Mesodermal cell (in vitro differentiated cells): Measurements from ENCODE around the gene LMNA.
A peak's percentile ranks its signal among the peaks of the same experiment; 100 is the strongest.

Source experiments
- H3K27ac ChIP-seq: 2 replicates; pipeline ENCODE4 v1.7.0; 2013; ENCODE audit warnings: mild to moderate bottlenecking, low read depth, low read length, moderate library complexity; ENCODE audit not compliant: severe bottlenecking
- H3K36me3 ChIP-seq: 2 replicates; pipeline ENCODE4 v1.7.1; 2013; ENCODE audit warnings: mild to moderate bottlenecking, low read length, moderate library complexity; ENCODE audit not compliant: control insufficient read depth, insufficient read depth
- H3K4me1 ChIP-seq: one replicate; pipeline ENCODE4 v1.7.1; 2013; ENCODE audit warnings: mild to moderate bottlenecking, low read length; ENCODE audit not compliant: insufficient read depth, control insufficient read depth, poor library complexity, severe bottlenecking
- H3K4me3 ChIP-seq: 2 replicates; pipeline ENCODE4 v1.7.0; 2013; ENCODE audit warnings: low read length, control low read depth, mild to moderate bottlenecking; ENCODE audit not compliant: insufficient read depth, poor library complexity, severe bottlenecking; ENCODE audit errors: extremely low read depth
- H3K9me3 ChIP-seq: 2 replicates; pipeline ENCODE4 v1.7.1; 2013; ENCODE audit warnings: mild to moderate bottlenecking, low read length, moderate library complexity; ENCODE audit not compliant: control insufficient read depth
- WGBS, 2 experiments: methylation state at CpG; one replicate each; pipeline ENCODE4 v1.1.5; 2013; ENCODE audit warnings: missing lambda C conversion rate in 2 of 2; ENCODE audit not compliant: insufficient coverage in 2 of 2; 5-methylcytosine and 5-hydroxymethylcytosine counted together

LMNA gene

DNA sequence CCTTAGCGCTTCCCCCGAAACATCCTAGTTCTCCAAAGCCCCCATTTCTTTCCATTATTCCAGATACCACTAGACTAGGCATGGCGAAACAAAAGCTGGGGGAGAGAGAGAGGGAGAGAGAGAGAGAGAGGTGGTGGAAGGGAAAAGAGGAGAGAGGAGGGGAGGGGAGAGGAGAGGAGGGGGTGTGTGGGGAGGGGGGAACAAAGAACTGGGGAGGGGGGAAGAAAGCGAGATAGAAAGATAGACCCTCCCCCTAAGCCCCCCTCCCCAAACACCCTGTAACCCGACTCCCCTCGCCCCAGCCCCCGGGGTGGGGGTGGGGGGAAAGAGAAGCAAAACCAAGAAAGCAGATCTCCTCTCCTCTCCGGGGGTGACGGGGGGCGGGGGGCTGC, 32.6 kb upstream of the LMNA start:
- H3K9me3 ChIP-seq: no peaks in the 10 kb centered on the region
- peak overlapping the region; percentile 94 for H3K27ac ChIP-seq
- H3K4me1 ChIP-seq: peaks cover 26% of the 10 kb centered on the region
- 0% methylated on average over 1 to 3 of the region's 10 CpGs for WGBS, 2 experiments
- H3K36me3 ChIP-seq: peaks cover 44% of the 10 kb centered on the region
- peak overlapping the region; percentile 83 for H3K4me3 ChIP-seq

DNA sequence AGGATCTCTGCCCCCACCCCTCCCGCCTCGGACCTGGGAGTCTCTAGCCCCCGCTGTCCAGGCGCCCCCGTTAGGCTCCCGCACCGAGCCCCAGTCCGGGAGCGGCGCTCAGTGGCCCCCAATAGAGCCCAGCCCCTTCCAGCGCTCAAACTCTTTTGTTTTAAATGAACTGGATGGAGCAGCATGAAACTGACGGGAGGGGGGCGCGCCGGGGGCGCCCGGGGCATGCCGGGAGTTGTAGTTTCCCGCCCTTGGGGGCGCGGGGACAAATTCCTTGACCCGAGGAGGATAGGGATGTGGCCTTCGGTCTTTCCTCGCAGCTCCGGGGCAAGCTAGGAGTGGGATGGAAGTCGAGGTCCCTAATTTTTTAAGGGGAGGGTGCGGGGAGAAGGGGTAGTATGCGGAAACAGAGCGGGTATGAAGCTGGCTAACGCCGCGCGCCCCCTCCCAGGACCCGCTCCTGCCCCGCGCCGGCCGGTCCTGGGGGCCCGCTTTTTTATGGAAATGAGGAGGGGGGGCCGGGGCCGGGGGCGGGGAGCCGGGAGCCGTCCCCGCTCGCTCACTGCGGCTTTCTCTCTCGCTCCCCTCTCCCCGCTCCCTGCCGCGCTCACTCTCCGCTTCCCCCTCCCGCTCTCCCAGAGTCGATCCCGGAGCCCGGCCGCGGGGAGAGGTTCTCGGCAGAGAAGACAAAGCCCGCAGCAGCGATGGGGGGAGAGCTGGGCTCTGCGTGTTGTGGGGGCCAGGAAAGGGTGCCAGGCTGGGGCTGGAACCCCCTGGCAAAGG, 32.0 kb upstream of the LMNA start, which contains the start of gene MEX3A:
MEX3A (minus strand) TSS at position 157 of the 783 bp plus-strand sequence. CDS start 467 bp downstream, outside the sequence.
- H3K36me3 ChIP-seq: peaks cover 41% of the 10 kb centered on the region
- peak within 1 kb of the TSS; percentile 83 for H3K4me3 ChIP-seq
- H3K9me3 ChIP-seq: no peaks in the 10 kb centered on the region
- WGBS, 2 experiments: 0 to 1% methylated on average over 14 to 17 of the region's 62 CpGs
- peaks cover 24% of the 10 kb centered on the region for H3K4me1 ChIP-seq
- H3K27ac ChIP-seq: peak within 1 kb of the TSS; percentile 94

DNA sequence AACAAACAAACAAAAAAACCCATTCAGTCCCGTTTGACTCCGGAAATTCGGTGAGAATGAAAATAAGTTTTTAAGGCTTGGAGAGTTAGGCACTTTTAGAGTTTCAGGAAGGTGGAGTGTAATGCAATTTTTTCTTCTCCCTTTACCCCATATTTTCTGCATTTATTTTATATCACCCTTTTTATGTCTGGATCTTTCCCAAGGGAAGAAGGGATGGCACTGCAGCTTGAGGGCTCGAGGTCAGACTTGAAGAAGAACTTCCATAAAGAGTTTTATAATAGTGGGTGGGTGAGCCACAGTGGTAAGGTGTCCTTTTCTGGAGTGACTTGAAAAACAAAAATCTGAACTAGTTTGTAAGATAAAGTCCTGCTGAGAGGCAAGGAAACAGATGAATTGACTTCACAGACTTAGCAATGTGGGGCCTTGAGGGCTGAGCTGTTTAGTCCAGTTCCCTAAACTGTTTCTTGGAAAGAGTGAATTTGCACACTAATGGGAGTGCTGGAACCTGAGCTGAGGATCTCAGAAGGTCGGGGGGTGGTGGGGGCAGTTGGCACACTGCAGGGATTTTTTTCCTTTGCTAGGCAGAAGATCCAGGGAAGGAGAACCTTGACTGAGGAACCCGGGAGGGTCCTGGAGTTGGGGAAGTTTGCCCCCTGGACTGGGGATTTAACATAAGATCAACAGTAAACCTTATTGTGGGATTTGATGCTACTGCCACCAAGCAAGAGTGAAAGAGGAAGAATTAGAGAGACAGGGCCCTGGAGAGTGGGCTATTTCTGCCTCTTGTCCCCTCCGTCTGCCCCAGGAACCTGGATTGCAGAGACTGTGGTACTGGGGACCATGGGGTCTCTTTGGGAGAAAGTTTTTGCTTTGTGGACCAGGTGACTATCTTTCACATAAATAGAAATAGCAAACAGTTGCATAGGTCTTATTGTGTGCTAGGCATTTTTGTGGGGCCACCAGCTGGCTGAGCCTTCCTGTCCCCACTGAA, 30.4 kb upstream of the LMNA start:
- H3K9me3 ChIP-seq: no peaks in the 10 kb centered on the region
- 11 to 40% methylated on average over 1 to 3 of the region's 7 CpGs for WGBS, 2 experiments
- H3K4me3 ChIP-seq: peak overlapping the region; percentile 83
- peaks cover 18% of the 10 kb centered on the region for H3K4me1 ChIP-seq
- H3K27ac ChIP-seq: peak overlapping the region; percentile 94
- H3K36me3 ChIP-seq: peaks cover 40% of the 10 kb centered on the region

DNA sequence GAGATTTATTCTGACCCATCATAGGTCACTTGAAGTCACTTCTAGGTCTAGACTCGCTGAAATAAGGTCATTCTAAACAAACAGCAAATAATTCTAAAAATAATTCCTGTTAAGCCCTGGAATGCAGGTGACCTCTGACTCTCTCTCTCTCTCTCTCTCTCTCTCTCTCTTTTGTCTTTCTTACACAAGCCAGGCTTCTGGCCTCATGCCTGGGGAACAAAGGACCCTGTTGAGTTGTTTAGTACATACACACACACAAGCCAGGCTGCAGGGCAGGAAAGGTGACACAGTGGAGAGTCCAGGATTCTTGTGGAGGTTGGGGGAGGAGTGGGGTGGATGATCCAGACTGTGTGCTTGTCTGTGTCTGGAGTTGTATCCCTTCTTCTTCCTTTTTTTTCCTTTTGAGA, 28.3 kb upstream of the LMNA start:
- WGBS, 2 experiments: 71% methylated on average over 1 of the region's 1 CpG; no CpG with 5 or more reads in 1 of the 2 experiments
- Histone ChIP-seq H3K4me1 (peaks cover 30% of the 10 kb centered on the region), H3K9me3 (no peaks in the 10 kb centered on the region), H3K27ac (peak overlapping the region; percentile 76), H3K36me3 (peaks cover 42% of the 10 kb centered on the region), H3K4me3 (no peak overlapping the region)

DNA sequence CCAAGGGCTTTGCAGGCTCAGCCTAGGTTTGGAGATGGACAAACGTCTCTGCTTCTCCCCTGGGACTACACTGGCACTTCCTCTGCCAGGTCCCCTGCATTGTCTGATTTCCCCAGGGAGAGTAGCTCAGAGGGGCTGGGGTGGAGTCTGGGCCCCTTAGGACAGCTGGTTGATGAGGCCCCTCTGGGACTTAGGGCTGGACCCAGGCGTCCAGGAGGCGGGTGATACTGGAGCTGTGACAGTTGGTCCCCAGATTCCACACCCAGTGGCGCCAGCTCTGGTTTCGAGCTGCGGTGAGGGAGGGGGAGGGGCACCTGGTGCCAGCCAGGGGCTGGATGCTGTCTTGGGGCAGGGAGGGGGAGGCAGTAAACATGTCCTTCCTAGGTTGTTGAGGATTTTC, 24.8 kb upstream of the LMNA start:
- WGBS, 2 experiments: 67 to 80% methylated on average over 1 to 3 of the region's 6 CpGs
- H3K4me1 ChIP-seq: peaks cover 30% of the 10 kb centered on the region
- H3K4me3 ChIP-seq: no peak overlapping the region
- H3K36me3 ChIP-seq: peaks cover 75% of the 10 kb centered on the region
- H3K9me3 ChIP-seq: no peaks in the 10 kb centered on the region
- no peak overlapping the region for H3K27ac ChIP-seq

DNA sequence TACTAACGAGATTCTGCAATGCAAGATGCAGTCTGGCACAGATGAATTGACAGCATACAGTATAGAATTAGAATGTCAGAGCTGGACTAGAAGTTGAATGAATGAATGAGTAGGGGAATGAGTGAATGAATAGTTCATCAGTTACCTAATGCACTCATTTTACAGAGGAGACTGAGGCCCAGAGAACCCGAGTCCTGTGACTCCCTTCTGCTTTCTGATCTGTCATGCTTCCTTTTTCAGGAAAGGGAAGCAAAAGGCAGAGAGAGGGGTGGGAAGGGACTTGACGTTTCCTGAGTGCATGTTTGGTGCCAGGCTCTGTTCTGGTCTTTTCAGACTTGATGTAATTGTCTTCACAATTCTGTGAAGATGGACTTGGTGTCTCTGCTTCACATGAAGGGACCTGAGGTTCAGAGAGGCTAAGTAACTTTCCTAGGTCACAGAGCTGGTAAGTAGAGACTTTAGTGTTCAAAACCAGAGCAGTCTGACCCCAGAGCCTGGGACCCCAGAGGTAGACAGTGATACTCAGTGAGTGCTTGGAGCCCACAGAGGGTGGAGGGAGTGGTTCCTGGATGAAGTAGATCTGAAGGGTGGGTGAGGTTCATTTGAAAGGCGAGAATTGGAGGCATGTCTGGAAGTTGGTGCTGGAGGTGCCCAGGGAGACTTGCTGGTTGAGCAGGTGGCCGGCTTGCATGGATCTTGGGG, 24.2 kb upstream of the LMNA start:
- Histone ChIP-seq H3K4me3 (no peak overlapping the region), H3K4me1 (peaks cover 30% of the 10 kb centered on the region), H3K27ac (peak overlapping the region; percentile 74), H3K9me3 (no peaks in the 10 kb centered on the region), H3K36me3 (peaks cover 71% of the 10 kb centered on the region)
- 59 to 62% methylated on average over 4 to 5 of the region's 5 CpGs for WGBS, 2 experiments

DNA sequence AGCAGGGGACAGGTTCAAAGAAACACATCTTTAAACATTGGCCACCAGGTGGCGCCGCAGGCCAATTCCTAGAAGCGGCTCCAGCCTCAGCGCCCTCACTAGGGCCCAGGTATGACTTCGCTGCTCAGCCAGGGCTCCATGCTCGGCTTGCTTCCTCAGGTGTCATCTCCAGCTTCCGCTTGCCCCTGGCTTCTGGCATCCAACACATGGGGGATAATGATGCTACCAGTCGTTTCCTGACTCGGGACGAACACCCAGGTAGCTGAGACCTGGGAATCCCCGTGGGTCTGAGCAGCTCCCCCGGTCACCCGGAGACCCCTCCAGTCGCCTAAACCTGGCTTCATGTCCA, 23.7 kb upstream of the LMNA start:
- no peak overlapping the region for H3K27ac ChIP-seq
- H3K4me3 ChIP-seq: no peak overlapping the region
- peaks cover 67% of the 10 kb centered on the region for H3K36me3 ChIP-seq
- H3K9me3 ChIP-seq: no peaks in the 10 kb centered on the region
- WGBS, 2 experiments: 40 to 50% methylated on average over 12 to 14 of the region's 14 CpGs
- peaks cover 30% of the 10 kb centered on the region for H3K4me1 ChIP-seq

DNA sequence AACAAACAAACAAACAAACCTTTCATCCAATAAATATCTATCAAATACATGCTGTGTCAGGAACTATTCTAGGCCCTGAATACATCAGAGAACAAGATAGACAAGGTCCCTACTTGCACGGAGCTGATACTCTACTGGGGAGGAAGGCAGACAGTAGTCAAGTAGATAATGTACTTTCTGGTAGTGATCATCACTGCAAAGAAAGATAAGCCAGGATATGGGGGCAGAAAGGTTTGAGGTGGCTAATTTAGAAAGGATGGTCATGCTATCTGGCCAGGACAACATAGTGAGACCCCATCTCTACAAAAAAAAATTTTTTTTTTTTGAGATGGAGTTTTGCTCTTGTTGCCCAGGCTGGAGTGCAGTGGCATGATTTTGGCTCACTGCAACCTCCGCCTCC, 22.9 kb upstream of the LMNA start:
- no peak overlapping the region for H3K27ac ChIP-seq
- H3K4me1 ChIP-seq: peaks cover 22% of the 10 kb centered on the region
- 100% methylated on average over 1 to 2 of the region's 2 CpGs for WGBS, 2 experiments
- no peaks in the 10 kb centered on the region for H3K9me3 ChIP-seq
- peaks cover 70% of the 10 kb centered on the region for H3K36me3 ChIP-seq
- H3K4me3 ChIP-seq: no peak overlapping the region

DNA sequence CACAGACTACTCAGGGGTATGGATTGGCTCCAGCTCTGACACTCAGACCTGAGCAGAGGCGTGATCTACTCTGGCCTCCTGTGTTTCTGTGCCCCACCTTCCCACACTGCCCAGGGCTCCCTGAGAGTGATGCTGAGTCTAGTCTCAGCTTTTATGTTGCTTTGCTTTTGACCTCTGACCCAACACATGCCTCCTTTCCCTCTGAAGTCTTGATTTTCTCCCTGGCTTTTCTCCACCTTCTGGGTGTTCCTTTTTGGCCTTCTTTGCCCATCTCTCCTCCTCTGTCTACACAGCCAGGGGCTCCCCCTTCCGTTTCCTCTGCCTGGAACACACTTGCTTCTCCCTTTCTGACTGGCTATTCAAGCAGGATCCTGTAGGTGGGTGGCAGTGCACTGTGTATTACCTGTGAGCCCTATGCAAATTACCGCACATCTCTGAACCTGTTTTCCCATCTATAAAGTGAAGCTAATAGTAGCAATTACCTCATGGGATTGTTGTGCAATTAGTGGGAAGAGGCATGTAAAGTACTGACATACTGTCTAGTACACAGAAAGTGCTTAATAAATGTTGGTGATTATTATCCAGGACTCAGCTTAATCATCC, 18.5 kb upstream of the LMNA start:
- H3K27ac ChIP-seq: peak overlapping the region; percentile 13
- 100% methylated on average over 2 of the region's 3 CpGs for WGBS, 2 experiments
- H3K9me3 ChIP-seq: no peaks in the 10 kb centered on the region
- H3K36me3 ChIP-seq: peaks cover 62% of the 10 kb centered on the region
- no peak overlapping the region for H3K4me3 ChIP-seq
- H3K4me1 ChIP-seq: peaks cover 9% of the 10 kb centered on the region
